Measurements from ENCODE around the gene OSBPL10. TPM values are rescaled to one million over a fixed set of nuclear protein-coding genes. Genes with fewer than 3 reads are reported as not detected.
"Not testable (repeated sequence)": the region's sequence is repeated elsewhere in the genome, so short reads cannot be mapped to it uniquely, and the experiment has no call there.

The OSBPL10 gene
- total RNA-seq, 1 experiment from 2014 or later, result 74.7 TPM

DNA sequence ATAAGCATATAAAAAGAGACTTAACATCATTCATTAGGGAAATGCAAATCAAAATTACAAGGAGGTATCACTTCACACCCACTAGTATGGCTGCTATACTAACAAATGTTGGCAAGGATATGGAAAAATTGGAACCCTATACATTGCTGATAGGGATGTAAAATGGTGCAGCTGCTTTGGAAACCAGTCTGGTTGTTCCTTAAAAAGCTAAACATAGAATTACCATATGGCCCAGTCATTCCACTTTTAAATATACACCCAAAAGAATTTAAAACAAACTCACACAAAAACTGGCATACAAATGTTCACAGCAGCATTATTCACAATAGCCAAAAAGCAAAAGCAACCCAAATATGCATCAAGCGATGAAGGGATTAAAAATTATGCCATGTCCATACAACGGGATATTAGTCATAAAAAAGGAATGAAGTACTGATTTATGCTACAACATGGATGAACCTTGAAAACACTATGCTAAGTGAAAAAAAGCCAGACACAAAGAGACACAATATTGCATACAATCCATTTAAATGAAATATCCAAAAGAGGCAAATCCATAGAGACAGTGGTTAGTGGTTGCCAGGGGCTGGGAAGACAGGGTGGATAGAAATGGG is 118.3 kb downstream of the OSBPL10 start:
- no TSS peak for BruUV-seq (replicated peaks)
- Mint-ChIP-seq H3K27me3 (ENCODE audit: unreplicated experiment) (no peaks in the 10 kb centered on the region), H3K9me3 (ENCODE audit: low read depth, unreplicated experiment) (no peaks in the 10 kb centered on the region), H3K36me3 (ENCODE audit: insufficient read depth, unreplicated experiment) (peaks cover 7% of the 10 kb centered on the region), H3K27ac (ENCODE audit: unreplicated experiment) (no peak overlapping the region), H3K4me3 (ENCODE audit: low read depth, unreplicated experiment) (no peak overlapping the region), H3K4me1 (ENCODE audit: low read depth, unreplicated experiment) (no peaks in the 10 kb centered on the region)
- TF ChIP-seq, protein P1, sequence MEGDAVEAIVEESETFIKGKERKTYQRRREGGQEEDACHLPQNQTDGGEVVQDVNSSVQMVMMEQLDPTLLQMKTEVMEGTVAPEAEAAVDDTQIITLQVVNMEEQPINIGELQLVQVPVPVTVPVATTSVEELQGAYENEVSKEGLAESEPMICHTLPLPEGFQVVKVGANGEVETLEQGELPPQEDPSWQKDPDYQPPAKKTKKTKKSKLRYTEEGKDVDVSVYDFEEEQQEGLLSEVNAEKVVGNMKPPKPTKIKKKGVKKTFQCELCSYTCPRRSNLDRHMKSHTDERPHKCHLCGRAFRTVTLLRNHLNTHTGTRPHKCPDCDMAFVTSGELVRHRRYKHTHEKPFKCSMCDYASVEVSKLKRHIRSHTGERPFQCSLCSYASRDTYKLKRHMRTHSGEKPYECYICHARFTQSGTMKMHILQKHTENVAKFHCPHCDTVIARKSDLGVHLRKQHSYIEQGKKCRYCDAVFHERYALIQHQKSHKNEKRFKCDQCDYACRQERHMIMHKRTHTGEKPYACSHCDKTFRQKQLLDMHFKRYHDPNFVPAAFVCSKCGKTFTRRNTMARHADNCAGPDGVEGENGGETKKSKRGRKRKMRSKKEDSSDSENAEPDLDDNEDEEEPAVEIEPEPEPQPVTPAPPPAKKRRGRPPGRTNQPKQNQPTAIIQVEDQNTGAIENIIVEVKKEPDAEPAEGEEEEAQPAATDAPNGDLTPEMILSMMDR (IDR thresholded peaks at IDR 0.05; ENCODE audit: unreplicated experiment), result no peak
- DNase-seq, result no peak
- intact Hi-C loops (cut with micrococcal nuclease; ENCODE audit: unreplicated experiment), result no loop called here
- CTCF ChIA-PET, result no interaction called here

DNA sequence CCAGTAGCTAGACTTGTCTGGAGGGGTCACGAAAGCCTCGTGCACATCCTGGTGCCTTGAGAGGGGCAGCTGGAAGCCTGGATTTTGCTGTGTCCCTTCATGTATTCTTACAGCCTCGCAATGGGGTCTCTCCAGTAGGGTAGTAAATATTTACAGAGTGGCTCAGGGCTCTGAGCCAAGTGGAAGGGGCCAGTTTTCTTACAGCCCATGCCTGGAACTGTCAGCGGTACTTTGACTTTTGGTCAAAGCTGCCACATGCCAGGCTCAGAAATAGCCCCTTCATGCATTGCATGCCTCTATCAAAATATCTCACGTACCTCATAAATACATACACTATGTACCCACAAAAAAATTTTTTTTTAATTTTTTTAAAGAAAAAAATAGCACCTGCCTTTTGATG is 119.2 kb downstream of the OSBPL10 start:
- TF ChIP-seq, protein P1 (IDR thresholded peaks at IDR 0.05; ENCODE audit: unreplicated experiment), result no peak
- BruUV-seq (replicated peaks), result no TSS peak
- H3K27ac Mint-ChIP-seq (ENCODE audit: unreplicated experiment), result no peak overlapping the region
- H3K27me3 Mint-ChIP-seq (ENCODE audit: unreplicated experiment), result no peaks in the 10 kb centered on the region
- H3K9me3 Mint-ChIP-seq (ENCODE audit: low read depth, unreplicated experiment), result no peaks in the 10 kb centered on the region
- H3K4me1 Mint-ChIP-seq (ENCODE audit: low read depth, unreplicated experiment), result no peaks in the 10 kb centered on the region
- no peak overlapping the region for H3K4me3 Mint-ChIP-seq (ENCODE audit: low read depth, unreplicated experiment)
- CTCF ChIA-PET, result no interaction called here
- no peak for DNase-seq
- H3K36me3 Mint-ChIP-seq (ENCODE audit: insufficient read depth, unreplicated experiment), result peaks cover 7% of the 10 kb centered on the region
- intact Hi-C loops (cut with micrococcal nuclease; ENCODE audit: unreplicated experiment), result no loop called here

DNA sequence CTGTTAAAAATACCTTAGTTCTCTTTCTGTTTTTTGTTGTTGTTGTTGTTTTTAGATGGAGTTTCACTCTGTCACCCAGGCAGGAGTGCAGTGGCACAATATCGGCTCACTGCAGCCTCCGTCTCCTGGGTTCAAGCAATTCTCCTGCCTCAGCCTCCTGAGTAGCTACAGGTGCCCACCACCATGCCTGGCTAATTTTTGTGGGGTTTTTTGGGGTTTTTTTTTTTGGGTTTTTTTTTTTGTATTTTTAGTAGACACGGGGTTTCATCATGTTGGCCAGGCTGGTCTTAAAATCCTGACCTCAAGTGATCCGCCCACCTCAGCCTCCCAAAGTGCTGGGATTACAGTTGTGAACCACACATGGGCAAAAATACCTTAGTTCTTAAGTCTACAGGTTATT is 120.4 kb downstream of the OSBPL10 start:
- H3K4me3 Mint-ChIP-seq (ENCODE audit: low read depth, unreplicated experiment); H3K27ac Mint-ChIP-seq (ENCODE audit: unreplicated experiment); H3K9me3 Mint-ChIP-seq (ENCODE audit: low read depth, unreplicated experiment); DNase-seq; CTCF ChIA-PET; H3K27me3 Mint-ChIP-seq (ENCODE audit: unreplicated experiment); intact Hi-C loops (cut with micrococcal nuclease; ENCODE audit: unreplicated experiment); BruUV-seq (replicated peaks); H3K36me3 Mint-ChIP-seq (ENCODE audit: insufficient read depth, unreplicated experiment); H3K4me1 Mint-ChIP-seq (ENCODE audit: low read depth, unreplicated experiment): not testable (repeated sequence)

DNA sequence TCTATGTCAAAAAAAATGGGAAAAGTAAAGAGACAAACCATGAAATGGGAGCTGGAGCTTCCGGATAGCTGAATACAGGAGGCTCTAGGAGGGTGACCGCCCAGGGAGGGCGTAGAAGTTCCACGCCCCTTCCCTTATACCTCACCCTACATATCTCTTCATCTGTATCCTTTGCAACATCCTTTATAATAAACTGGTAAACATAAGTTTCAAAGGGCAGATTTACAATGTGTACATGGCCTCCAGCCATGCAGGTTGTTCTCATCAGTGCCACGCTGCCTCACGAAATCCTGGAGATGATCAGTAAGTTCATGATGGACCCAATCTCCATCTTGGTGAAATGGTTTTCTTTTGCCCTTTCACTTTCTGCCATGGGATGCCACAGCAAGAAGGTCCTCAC is 121.8 kb downstream of the OSBPL10 start:
- no peak overlapping the region for H3K4me3 Mint-ChIP-seq (ENCODE audit: low read depth, unreplicated experiment)
- no peaks in the 10 kb centered on the region for H3K27me3 Mint-ChIP-seq (ENCODE audit: unreplicated experiment)
- no peaks in the 10 kb centered on the region for H3K9me3 Mint-ChIP-seq (ENCODE audit: low read depth, unreplicated experiment)
- no peak overlapping the region for H3K27ac Mint-ChIP-seq (ENCODE audit: unreplicated experiment)
- TF ChIP-seq, protein P1 (IDR thresholded peaks at IDR 0.05; ENCODE audit: unreplicated experiment), result no peak
- no peaks in the 10 kb centered on the region for H3K36me3 Mint-ChIP-seq (ENCODE audit: insufficient read depth, unreplicated experiment)
- DNase-seq, result no peak
- CTCF ChIA-PET, result interaction anchor here (0.6 kb wide), 1 partner anchor 13 kb away, joined by 6 read pairs; no protein-coding TSS in a partner anchor
- peaks cover under 1% of the 10 kb centered on the region for H3K4me1 Mint-ChIP-seq (ENCODE audit: low read depth, unreplicated experiment)
- intact Hi-C loops (cut with micrococcal nuclease; ENCODE audit: unreplicated experiment), result loop anchor here (10.0 kb wide), 1 partner anchor 286 kb away; no protein-coding TSS in a partner anchor
- BruUV-seq (replicated peaks), result no TSS peak

DNA sequence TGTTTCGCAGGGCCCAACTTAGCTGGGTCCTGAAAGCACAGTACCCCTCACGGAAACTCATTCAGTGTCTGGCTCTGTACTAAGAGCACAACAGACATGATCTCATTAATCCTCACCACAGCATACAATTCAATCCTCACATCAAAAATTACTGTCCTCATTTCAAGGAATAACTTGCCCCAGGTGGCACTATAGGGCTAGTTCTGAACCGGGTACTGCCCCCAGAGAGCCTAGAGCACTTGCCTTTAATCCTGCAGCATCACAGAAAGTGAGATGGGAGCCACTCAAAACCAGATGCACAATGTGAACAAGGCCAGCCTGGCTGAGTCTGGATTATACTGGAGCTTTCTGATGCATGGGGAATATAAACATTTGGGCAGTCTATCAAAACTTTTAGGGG is 122.6 kb downstream of the OSBPL10 start:
- intact Hi-C loops (cut with micrococcal nuclease; ENCODE audit: unreplicated experiment), result loop anchor here (10.0 kb wide), 1 partner anchor 286 kb away; no protein-coding TSS in a partner anchor
- no TSS peak for BruUV-seq (replicated peaks)
- CTCF ChIA-PET, result interaction anchor here (0.6 kb wide), 2 partner anchors 14 to 975 kb away, joined by 6 to 7 read pairs; no protein-coding TSS in a partner anchor
- Mint-ChIP-seq H3K4me1 (ENCODE audit: low read depth, unreplicated experiment) (peaks cover 8% of the 10 kb centered on the region), H3K9me3 (ENCODE audit: low read depth, unreplicated experiment) (no peaks in the 10 kb centered on the region), H3K27ac (ENCODE audit: unreplicated experiment) (no peak overlapping the region), H3K36me3 (ENCODE audit: insufficient read depth, unreplicated experiment) (no peaks in the 10 kb centered on the region), H3K27me3 (ENCODE audit: unreplicated experiment) (no peaks in the 10 kb centered on the region), H3K4me3 (ENCODE audit: low read depth, unreplicated experiment) (no peak overlapping the region)
- DNase-seq, result peak; percentile 15
- TF ChIP-seq, protein P1 (IDR thresholded peaks at IDR 0.05; ENCODE audit: unreplicated experiment), result no peak
